Globus pallidus (tissue), 1 donor: ENCODE results near the gene POPDC3.
"Not testable (repeated sequence)": the region's sequence is repeated elsewhere in the genome, so short reads cannot be mapped to it uniquely, and the experiment has no call there.

Experiments used
- DNase-seq: peaks from one replicate; pipeline ENCODE4 v3.0.0-alpha.2; 2015; ENCODE audit warnings: low spot score

The POPDC3 gene

GRCh38 chr6:105194591-105194990, 14.8 kb upstream of the POPDC3 start:
- DNase-seq: no peak

GRCh38 chr6:105194106-105194505, 14.3 kb upstream of the POPDC3 start:
- no peak for DNase-seq

GRCh38 chr6:105193647-105194046, 13.8 kb upstream of the POPDC3 start:
- DNase-seq: no peak

GRCh38 chr6:105192707-105193465, 13.1 kb upstream of the POPDC3 start:
- DNase-seq: no peak

GRCh38 chr6:105191351-105191750, 11.5 kb upstream of the POPDC3 start:
- no peak for DNase-seq

GRCh38 chr6:105189026-105189820, 9.4 kb upstream of the POPDC3 start:
- DNase-seq: no peak

- no peak for DNase-seq
Observed at GRCh38 chr6:105188251-105188650, 8.4 kb upstream of the POPDC3 start.

GRCh38 chr6:105186576-105186975, 6.8 kb upstream of the POPDC3 start:
- no peak for DNase-seq

- DNase-seq: no peak
Observed at GRCh38 chr6:105184921-105185320, 5.1 kb upstream of the POPDC3 start.

GRCh38 chr6:105181981-105182515, 2.2 kb upstream of the POPDC3 start:
- no peak for DNase-seq

GRCh38 chr6:105178636-105179035, 1.2 kb downstream of the POPDC3 start:
- DNase-seq: peak; percentile 54

- DNase-seq: peak; percentile 41
Observed at GRCh38 chr6:105178110-105178509, 1.7 kb downstream of the POPDC3 start.

GRCh38 chr6:105177556-105177955, 2.3 kb downstream of the POPDC3 start:
- DNase-seq: peak; percentile 35

GRCh38 chr6:105174512-105174911, 5.3 kb downstream of the POPDC3 start:
- DNase-seq: no peak

- not testable (repeated sequence) for DNase-seq
Observed at GRCh38 chr6:105172515-105172914, 7.3 kb downstream of the POPDC3 start.

- DNase-seq: no peak
Observed at GRCh38 chr6:105170059-105170458, 9.8 kb downstream of the POPDC3 start.

- DNase-seq: no peak
Observed at GRCh38 chr6:105167914-105168313, 11.9 kb downstream of the POPDC3 start.

GRCh38 chr6:105164418-105164817, 15.4 kb downstream of the POPDC3 start:
- DNase-seq: peak; percentile 55

GRCh38 chr6:105163183-105163582, 16.6 kb downstream of the POPDC3 start:
- DNase-seq: no peak

- no peak for DNase-seq
Observed at GRCh38 chr6:105162377-105162776, 17.4 kb downstream of the POPDC3 start.

- DNase-seq: no peak
Observed at GRCh38 chr6:105161421-105161820, 18.4 kb downstream of the POPDC3 start.

GRCh38 chr6:105153676-105154075, 26.1 kb downstream of the POPDC3 start:
- DNase-seq: no peak

- no peak for DNase-seq
Observed at GRCh38 chr6:105152880-105153279, 26.9 kb downstream of the POPDC3 start.
